ENCODE measurements around the gene APOL1. TPM values are rescaled to one million over a fixed set of nuclear protein-coding genes. Genes with fewer than 3 reads are reported as not detected.

The APOL1 gene
- total and polyA plus RNA-seq, 2 of the 13 experiments (the other 11 are each of a cell fraction or from before 2014, with no cell fraction given): 20.3 to 75.0 TPM

DNA sequence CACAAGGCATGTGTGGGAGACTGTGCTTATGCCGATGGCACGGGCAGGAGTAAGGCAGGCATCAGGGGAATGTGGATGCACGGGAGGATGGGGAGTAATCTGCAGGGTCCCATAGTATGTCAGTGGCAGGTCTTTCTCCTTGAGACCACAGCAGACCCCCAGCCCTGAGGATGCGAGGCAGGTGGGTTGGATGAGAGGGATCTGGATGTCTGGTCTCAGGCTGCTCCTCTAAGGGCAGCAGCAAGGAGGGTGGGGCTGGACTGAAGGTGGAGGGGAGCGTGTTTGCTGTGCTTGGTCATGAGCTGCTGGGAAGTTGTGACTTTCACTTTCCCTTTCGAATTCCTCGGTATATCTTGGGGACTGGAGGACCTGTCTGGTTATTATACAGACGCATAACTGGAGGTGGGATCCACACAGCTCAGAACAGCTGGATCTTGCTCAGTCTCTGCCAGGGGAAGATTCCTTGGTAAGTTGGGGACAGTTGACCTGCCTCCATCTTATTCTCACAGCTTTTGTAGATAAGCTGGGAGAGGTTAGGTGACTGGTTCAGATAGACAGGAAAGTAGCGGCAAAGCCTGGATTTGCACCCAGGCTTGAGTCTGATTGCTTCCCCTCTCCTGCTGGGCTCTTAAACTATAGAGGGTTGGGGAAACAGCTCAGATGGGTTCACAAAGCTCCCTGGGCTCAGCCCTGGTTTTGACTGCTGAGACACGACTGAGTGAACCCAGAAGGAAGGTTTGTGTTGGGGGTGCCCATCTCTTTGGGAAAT, at the start of gene APOL1 (continued):
- TF ChIP-seq CREB1 (IDR thresholded peaks at IDR 0.05): no peak
- TF ChIP-seq CREB1 (CRISPR knock-in tag; IDR thresholded peaks at IDR 0.05): no peak
- TF ChIP-seq, protein P1, sequence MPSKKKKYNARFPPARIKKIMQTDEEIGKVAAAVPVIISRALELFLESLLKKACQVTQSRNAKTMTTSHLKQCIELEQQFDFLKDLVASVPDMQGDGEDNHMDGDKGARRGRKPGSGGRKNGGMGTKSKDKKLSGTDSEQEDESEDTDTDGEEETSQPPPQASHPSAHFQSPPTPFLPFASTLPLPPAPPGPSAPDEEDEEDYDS (CRISPR knock-in tag; IDR thresholded peaks at IDR 0.05): peak; percentile 75
- TF ChIP-seq RBFOX2 (IDR thresholded peaks at IDR 0.05; ENCODE audit: low read depth, low read length): peak; percentile 29; the same call in 1 of the 2 replicates
- 0 out of 2 replicates have a peak, but pooled peaks have one; percentile 38 for TF ChIP-seq ZNF337 (CRISPR knock-in tag; IDR thresholded peaks at IDR 0.05; ENCODE audit: borderline replicate concordance, low read depth)
- TF ChIP-seq POLR2AphosphoS5 (IDR thresholded peaks at IDR 0.05; ENCODE audit: low read depth, low read length): peak; percentile 66
- no peak for TF ChIP-seq CREM (IDR thresholded peaks at IDR 0.05)
- TF ChIP-seq CREM (CRISPR knock-in tag; IDR thresholded peaks at IDR 0.05): no peak
- no peak for TF ChIP-seq WIZ (CRISPR knock-in tag; IDR thresholded peaks at IDR 0.05)
- no peak for TF ChIP-seq ZNF367 (CRISPR knock-in tag; IDR thresholded peaks at IDR 0.05; ENCODE audit: borderline replicate concordance)
- TF ChIP-seq AGO2 (optimal IDR thresholded peaks at IDR 0.05; ENCODE audit: low read depth, low read length): no peak
- no peak for TF ChIP-seq ZNF256 (CRISPR knock-in tag; conservative IDR thresholded peaks at IDR 0.05)
- TF ChIP-seq, protein P2, sequence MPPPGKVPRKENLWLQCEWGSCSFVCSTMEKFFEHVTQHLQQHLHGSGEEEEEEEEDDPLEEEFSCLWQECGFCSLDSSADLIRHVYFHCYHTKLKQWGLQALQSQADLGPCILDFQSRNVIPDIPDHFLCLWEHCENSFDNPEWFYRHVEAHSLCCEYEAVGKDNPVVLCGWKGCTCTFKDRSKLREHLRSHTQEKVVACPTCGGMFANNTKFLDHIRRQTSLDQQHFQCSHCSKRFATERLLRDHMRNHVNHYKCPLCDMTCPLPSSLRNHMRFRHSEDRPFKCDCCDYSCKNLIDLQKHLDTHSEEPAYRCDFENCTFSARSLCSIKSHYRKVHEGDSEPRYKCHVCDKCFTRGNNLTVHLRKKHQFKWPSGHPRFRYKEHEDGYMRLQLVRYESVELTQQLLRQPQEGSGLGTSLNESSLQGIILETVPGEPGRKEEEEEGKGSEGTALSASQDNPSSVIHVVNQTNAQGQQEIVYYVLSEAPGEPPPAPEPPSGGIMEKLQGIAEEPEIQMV (CRISPR knock-in tag; IDR thresholded peaks at IDR 0.05; ENCODE audit: low read depth): no peak
- peak; percentile 23; the same call in 1 of the 2 replicates for TF ChIP-seq ZNF263 (CRISPR knock-in tag; IDR thresholded peaks at IDR 0.05)
- TF ChIP-seq, protein P3, sequence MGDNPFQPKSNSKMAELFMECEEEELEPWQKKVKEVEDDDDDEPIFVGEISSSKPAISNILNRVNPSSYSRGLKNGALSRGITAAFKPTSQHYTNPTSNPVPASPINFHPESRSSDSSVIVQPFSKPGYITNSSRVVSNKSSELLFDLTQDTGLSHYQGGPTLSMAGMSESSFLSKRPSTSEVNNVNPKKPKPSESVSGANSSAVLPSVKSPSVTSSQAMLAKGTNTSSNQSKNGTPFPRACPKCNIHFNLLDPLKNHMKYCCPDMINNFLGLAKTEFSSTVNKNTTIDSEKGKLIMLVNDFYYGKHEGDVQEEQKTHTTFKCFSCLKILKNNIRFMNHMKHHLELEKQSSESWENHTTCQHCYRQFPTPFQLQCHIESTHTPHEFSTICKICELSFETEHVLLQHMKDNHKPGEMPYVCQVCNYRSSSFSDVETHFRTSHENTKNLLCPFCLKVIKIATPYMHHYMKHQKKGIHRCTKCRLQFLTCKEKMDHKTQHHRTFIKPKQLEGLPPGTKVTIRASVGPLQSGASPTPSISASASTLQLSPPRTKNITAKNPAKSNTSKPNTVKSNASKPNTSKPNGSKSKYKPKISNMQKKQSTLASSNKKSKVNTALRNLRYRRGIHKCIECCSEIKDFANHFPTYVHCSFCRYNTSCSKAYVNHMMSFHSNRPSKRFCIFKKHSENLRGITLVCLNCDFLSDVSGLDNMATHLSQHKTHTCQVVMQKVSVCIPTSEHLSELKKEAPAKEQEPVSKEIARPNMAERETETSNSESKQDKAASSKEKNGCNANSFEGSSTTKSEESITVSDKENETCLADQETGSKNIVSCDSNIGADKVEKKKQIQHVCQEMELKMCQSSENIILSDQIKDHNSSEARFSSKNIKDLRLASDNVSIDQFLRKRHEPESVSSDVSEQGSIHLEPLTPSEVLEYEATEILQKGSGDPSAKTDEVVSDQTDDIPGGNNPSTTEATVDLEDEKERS (CRISPR knock-in tag; IDR thresholded peaks at IDR 0.05): no peak
- no peak for TF ChIP-seq ZNF12 (CRISPR knock-in tag; IDR thresholded peaks at IDR 0.05)
- TF ChIP-seq, protein P4, sequence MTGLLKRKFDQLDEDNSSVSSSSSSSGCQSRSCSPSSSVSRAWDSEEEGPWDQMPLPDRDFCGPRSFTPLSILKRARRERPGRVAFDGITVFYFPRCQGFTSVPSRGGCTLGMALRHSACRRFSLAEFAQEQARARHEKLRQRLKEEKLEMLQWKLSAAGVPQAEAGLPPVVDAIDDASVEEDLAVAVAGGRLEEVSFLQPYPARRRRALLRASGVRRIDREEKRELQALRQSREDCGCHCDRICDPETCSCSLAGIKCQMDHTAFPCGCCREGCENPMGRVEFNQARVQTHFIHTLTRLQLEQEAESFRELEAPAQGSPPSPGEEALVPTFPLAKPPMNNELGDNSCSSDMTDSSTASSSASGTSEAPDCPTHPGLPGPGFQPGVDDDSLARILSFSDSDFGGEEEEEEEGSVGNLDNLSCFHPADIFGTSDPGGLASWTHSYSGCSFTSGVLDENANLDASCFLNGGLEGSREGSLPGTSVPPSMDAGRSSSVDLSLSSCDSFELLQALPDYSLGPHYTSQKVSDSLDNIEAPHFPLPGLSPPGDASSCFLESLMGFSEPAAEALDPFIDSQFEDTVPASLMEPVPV (CRISPR knock-in tag; IDR thresholded peaks at IDR 0.05): 0 out of 2 replicates have a peak, but pooled peaks have one; percentile 30
- TF ChIP-seq, protein P5, sequence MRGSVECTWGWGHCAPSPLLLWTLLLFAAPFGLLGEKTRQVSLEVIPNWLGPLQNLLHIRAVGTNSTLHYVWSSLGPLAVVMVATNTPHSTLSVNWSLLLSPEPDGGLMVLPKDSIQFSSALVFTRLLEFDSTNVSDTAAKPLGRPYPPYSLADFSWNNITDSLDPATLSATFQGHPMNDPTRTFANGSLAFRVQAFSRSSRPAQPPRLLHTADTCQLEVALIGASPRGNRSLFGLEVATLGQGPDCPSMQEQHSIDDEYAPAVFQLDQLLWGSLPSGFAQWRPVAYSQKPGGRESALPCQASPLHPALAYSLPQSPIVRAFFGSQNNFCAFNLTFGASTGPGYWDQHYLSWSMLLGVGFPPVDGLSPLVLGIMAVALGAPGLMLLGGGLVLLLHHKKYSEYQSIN (CRISPR knock-in tag; IDR thresholded peaks at IDR 0.05; ENCODE audit: borderline replicate concordance): no peak
- TF ChIP-seq, protein P6, sequence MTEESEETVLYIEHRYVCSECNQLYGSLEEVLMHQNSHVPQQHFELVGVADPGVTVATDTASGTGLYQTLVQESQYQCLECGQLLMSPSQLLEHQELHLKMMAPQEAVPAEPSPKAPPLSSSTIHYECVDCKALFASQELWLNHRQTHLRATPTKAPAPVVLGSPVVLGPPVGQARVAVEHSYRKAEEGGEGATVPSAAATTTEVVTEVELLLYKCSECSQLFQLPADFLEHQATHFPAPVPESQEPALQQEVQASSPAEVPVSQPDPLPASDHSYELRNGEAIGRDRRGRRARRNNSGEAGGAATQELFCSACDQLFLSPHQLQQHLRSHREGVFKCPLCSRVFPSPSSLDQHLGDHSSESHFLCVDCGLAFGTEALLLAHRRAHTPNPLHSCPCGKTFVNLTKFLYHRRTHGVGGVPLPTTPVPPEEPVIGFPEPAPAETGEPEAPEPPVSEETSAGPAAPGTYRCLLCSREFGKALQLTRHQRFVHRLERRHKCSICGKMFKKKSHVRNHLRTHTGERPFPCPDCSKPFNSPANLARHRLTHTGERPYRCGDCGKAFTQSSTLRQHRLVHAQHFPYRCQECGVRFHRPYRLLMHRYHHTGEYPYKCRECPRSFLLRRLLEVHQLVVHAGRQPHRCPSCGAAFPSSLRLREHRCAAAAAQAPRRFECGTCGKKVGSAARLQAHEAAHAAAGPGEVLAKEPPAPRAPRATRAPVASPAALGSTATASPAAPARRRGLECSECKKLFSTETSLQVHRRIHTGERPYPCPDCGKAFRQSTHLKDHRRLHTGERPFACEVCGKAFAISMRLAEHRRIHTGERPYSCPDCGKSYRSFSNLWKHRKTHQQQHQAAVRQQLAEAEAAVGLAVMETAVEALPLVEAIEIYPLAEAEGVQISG (CRISPR knock-in tag; IDR thresholded peaks at IDR 0.05): peak; percentile 32; the same call in 1 of the 2 replicates
